SK-N-SH treated with all-trans-retinoic acid at 6 μM for 48 hours (cell line): ENCODE measurements around the gene EEFSEC.

Source experiments
- ATAC-seq: fragments of 200-7000 bp; cut with Tn5 transposase; 3 replicates; pipeline ENCODE4 v1.9.1; 2020; ENCODE audit warnings: mild to moderate bottlenecking, moderate library complexity
- ARNTL ChIP-seq: fragments of 450-650 bp; formaldehyde crosslinking; IDR thresholded peaks from 2 replicates; pipeline ENCODE4 v1.5.0; 2020; ENCODE audit warnings: low read depth, mild to moderate bottlenecking, moderate library complexity, borderline replicate concordance
- BACH2 ChIP-seq: fragments of 250-450 bp; sonication (Bioruptor Pico); IDR thresholded peaks from 2 replicates; pipeline ENCODE4 v1.9.0; 2021; ENCODE audit warnings: mild to moderate bottlenecking, borderline replicate concordance
- CREB5 ChIP-seq: fragments of 250-450 bp; sonication (Bioruptor Pico); IDR thresholded peaks from 2 replicates; pipeline ENCODE4 v1.5.1; 2020; ENCODE audit warnings: low read depth, mild to moderate bottlenecking, moderate library complexity
- CSDC2 ChIP-seq: fragments of 250-450 bp; sonication (Bioruptor Pico); IDR thresholded peaks from 2 replicates; pipeline ENCODE4 v1.5.0; 2020; ENCODE audit warnings: mild to moderate bottlenecking, moderate library complexity
- ESRRG ChIP-seq: fragments of 250-450 bp; sonication (Bioruptor Pico); IDR thresholded peaks from 2 replicates; pipeline ENCODE4 v1.6.1; 2021; ENCODE audit warnings: mild to moderate bottlenecking
- GLIS3 ChIP-seq: fragments of 250-450 bp; sonication (Bioruptor Pico); IDR thresholded peaks from 2 replicates; pipeline ENCODE4 v1.5.0; 2020; ENCODE audit warnings: mild to moderate bottlenecking, moderate library complexity
- ISL1 ChIP-seq: fragments of 250-450 bp; sonication (Bioruptor Pico); IDR thresholded peaks from 2 replicates; pipeline ENCODE4 v2.1.2; 2022; ENCODE audit warnings: mild to moderate bottlenecking, moderate library complexity
- OSR1 ChIP-seq: fragments of 250-450 bp; sonication (Bioruptor Pico); IDR thresholded peaks from 2 replicates; pipeline ENCODE4 v1.8.0; 2022; ENCODE audit warnings: moderate library complexity, mild to moderate bottlenecking, inconsistent platforms
- PATZ1 ChIP-seq: fragments of 250-450 bp; sonication (Bioruptor Pico); IDR thresholded peaks from 2 replicates; pipeline ENCODE4 v1.8.0; 2020; ENCODE audit warnings: mild to moderate bottlenecking, moderate library complexity, borderline replicate concordance
- PPARA ChIP-seq: fragments of 250-450 bp; sonication (Bioruptor Pico); IDR thresholded peaks from 2 replicates; pipeline ENCODE4 v1.5.0; 2020; ENCODE audit warnings: mild to moderate bottlenecking, borderline replicate concordance
- RARB ChIP-seq: fragments of 250-450 bp; sonication (Bioruptor Pico); IDR thresholded peaks from 2 replicates; pipeline ENCODE4 v1.8.0; 2021; ENCODE audit warnings: mild to moderate bottlenecking, moderate library complexity
- SNAI2 ChIP-seq: fragments of 250-450 bp; sonication (Bioruptor Pico); IDR thresholded peaks from 2 replicates; pipeline ENCODE4 v1.5.0; 2020; ENCODE audit warnings: mild to moderate bottlenecking, moderate library complexity
- TCF4 ChIP-seq: fragments of 250-450 bp; sonication (Bioruptor Pico); IDR thresholded peaks from 2 replicates; pipeline ENCODE4 v1.8.0; 2021; ENCODE audit warnings: mild to moderate bottlenecking, moderate library complexity, borderline replicate concordance
- TOX ChIP-seq: fragments of 250-450 bp; sonication (Bioruptor Pico); IDR thresholded peaks from 2 replicates; pipeline ENCODE4 v1.8.0; 2021; ENCODE audit warnings: mild to moderate bottlenecking, moderate library complexity, borderline replicate concordance
- ZC3H10 ChIP-seq: fragments of 250-450 bp; sonication (Bioruptor Pico); IDR thresholded peaks from 2 replicates; pipeline ENCODE4 v1.5.1; 2021; ENCODE audit warnings: mild to moderate bottlenecking, moderate library complexity
- ZFP3 ChIP-seq: fragments of 250-450 bp; sonication (Bioruptor Pico); IDR thresholded peaks from 2 replicates; pipeline ENCODE4 v1.5.0; 2020; ENCODE audit warnings: mild to moderate bottlenecking, moderate library complexity
- ZFP30 ChIP-seq: fragments of 450-650 bp; formaldehyde crosslinking; IDR thresholded peaks from 2 replicates; pipeline ENCODE4 v1.5.0; 2022; ENCODE audit warnings: mild to moderate bottlenecking, moderate library complexity
- ZNF565 ChIP-seq: fragments of 450-650 bp; formaldehyde crosslinking; conservative IDR thresholded peaks from 2 replicates; pipeline ENCODE4 v1.5.0; 2020; ENCODE audit warnings: low read depth, mild to moderate bottlenecking, moderate library complexity
- ZNF70 ChIP-seq: fragments of 450-650 bp; formaldehyde crosslinking; IDR thresholded peaks from 2 replicates; pipeline ENCODE4 v1.5.0; 2020; ENCODE audit warnings: mild to moderate bottlenecking, moderate library complexity
- ZNF8 ChIP-seq: fragments of 450-650 bp; formaldehyde crosslinking; IDR thresholded peaks from 2 replicates; pipeline ENCODE4 v1.5.0; 2020; ENCODE audit warnings: mild to moderate bottlenecking, moderate library complexity
- TF ChIP-seq, protein P1 (sequence below): fragments of 250-450 bp; sonication (Bioruptor Pico); IDR thresholded peaks from 2 replicates; pipeline ENCODE4 v1.8.0; 2021; ENCODE audit warnings: low read depth, mild to moderate bottlenecking, moderate library complexity, borderline replicate concordance
- TF ChIP-seq, protein P2 (sequence below): fragments of 250-450 bp; sonication (Bioruptor Pico); IDR thresholded peaks from 2 replicates; pipeline ENCODE4 v1.5.1; 2021; ENCODE audit warnings: mild to moderate bottlenecking, moderate library complexity
- TF ChIP-seq, protein P3 (sequence below): fragments of 250-450 bp; sonication (Bioruptor Pico); IDR thresholded peaks from 2 replicates; pipeline ENCODE4 v1.5.0; 2020; ENCODE audit warnings: mild to moderate bottlenecking, moderate library complexity

The EEFSEC gene

DNA sequence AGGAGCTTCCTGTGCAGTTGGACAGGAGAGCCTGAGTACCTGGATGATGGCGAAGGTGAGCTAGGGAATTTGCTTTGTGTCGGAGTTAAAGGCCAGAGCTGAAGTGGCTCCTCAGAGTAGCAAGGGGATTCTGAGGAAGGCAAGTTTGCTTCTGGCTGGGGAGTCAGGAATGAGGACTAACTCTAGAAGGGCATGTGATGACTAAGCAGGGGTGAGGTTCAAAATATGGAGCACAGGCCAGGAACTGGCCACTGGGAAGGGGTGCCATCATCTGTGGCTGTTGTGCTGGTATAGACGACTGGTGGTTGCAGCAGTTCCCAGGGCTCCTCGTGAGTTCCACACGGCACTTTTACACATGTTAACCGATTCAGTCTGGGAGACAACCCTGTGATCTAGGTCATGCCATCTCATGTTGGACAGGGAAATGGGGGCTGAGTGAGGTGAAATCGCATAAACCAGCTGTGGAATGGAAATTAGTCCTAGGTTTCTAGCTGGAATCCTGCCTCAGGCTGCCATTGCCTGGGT lies 100.8 kb downstream of the EEFSEC start:
- ATAC-seq: no peak
- TF ChIP-seq ZC3H10 (CRISPR knock-in tag): no peak
- TF ChIP-seq TOX: no peak
- no peak for TF ChIP-seq CREB5
- TF ChIP-seq, protein P1, sequence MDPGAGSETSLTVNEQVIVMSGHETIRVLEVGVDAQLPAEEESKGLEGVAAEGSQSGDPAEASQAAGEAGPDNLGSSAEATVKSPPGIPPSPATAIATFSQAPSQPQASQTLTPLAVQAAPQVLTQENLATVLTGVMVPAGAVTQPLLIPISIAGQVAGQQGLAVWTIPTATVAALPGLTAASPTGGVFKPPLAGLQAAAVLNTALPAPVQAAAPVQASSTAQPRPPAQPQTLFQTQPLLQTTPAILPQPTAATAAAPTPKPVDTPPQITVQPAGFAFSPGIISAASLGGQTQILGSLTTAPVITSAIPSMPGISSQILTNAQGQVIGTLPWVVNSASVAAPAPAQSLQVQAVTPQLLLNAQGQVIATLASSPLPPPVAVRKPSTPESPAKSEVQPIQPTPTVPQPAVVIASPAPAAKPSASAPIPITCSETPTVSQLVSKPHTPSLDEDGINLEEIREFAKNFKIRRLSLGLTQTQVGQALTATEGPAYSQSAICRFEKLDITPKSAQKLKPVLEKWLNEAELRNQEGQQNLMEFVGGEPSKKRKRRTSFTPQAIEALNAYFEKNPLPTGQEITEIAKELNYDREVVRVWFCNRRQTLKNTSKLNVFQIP (CRISPR knock-in tag): no peak
- TF ChIP-seq GLIS3 (CRISPR knock-in tag): no peak
- TF ChIP-seq PPARA: no peak
- TF ChIP-seq ESRRG (CRISPR knock-in tag): no peak
- no peak for TF ChIP-seq ZNF8 (CRISPR knock-in tag)
- no peak for TF ChIP-seq BACH2 (CRISPR knock-in tag)
- no peak for TF ChIP-seq ZNF70
- no peak for TF ChIP-seq TCF4
- no peak for TF ChIP-seq CSDC2 (CRISPR knock-in tag)

GRCh38 chr3:128254967-128255366 lies 101.7 kb downstream of the EEFSEC start:
- no peak for TF ChIP-seq ZC3H10 (CRISPR knock-in tag)
- TF ChIP-seq, all 23 proteins: peak for 0
- no peak for ATAC-seq

DNA sequence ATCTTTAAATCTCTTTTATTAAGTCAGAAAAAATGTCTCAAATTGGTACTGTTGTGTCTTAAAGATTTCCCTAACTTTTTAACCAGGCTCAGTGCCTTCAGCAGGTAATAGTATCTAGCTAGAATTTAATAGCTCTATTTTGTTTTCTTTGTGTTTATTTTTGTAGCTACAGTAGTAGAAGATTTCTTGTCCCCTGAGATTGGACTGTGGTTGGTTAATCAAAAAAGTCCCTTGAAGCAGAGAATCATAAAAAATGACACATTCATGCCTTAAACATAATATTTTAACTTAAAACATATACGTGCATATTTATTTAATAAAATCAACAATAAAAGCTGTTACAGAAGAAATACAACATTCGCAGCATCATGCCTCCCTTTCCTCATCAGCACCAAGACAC lies 102.8 kb downstream of the EEFSEC start:
- TF ChIP-seq GLIS3 (CRISPR knock-in tag) (no peak), BACH2 (CRISPR knock-in tag) (no peak), ZFP30 (CRISPR knock-in tag) (no peak), TCF4 (no peak), ESRRG (CRISPR knock-in tag) (no peak), RARB (CRISPR knock-in tag) (no peak), ARNTL (CRISPR knock-in tag) (no peak), OSR1 (no peak), ISL1 (CRISPR knock-in tag) (no peak), SNAI2 (CRISPR knock-in tag) (no peak), PPARA (no peak), ZFP3 (no peak), CSDC2 (CRISPR knock-in tag) (no peak), ZC3H10 (CRISPR knock-in tag) (no peak), ZNF565 (no peak), PATZ1 (CRISPR knock-in tag) (no peak)
- TF ChIP-seq, protein P2, sequence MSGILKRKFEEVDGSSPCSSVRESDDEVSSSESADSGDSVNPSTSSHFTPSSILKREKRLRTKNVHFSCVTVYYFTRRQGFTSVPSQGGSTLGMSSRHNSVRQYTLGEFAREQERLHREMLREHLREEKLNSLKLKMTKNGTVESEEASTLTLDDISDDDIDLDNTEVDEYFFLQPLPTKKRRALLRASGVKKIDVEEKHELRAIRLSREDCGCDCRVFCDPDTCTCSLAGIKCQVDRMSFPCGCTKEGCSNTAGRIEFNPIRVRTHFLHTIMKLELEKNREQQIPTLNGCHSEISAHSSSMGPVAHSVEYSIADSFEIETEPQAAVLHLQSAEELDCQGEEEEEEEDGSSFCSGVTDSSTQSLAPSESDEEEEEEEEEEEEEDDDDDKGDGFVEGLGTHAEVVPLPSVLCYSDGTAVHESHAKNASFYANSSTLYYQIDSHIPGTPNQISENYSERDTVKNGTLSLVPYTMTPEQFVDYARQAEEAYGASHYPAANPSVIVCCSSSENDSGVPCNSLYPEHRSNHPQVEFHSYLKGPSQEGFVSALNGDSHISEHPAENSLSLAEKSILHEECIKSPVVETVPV: no peak
- TF ChIP-seq, protein P3, sequence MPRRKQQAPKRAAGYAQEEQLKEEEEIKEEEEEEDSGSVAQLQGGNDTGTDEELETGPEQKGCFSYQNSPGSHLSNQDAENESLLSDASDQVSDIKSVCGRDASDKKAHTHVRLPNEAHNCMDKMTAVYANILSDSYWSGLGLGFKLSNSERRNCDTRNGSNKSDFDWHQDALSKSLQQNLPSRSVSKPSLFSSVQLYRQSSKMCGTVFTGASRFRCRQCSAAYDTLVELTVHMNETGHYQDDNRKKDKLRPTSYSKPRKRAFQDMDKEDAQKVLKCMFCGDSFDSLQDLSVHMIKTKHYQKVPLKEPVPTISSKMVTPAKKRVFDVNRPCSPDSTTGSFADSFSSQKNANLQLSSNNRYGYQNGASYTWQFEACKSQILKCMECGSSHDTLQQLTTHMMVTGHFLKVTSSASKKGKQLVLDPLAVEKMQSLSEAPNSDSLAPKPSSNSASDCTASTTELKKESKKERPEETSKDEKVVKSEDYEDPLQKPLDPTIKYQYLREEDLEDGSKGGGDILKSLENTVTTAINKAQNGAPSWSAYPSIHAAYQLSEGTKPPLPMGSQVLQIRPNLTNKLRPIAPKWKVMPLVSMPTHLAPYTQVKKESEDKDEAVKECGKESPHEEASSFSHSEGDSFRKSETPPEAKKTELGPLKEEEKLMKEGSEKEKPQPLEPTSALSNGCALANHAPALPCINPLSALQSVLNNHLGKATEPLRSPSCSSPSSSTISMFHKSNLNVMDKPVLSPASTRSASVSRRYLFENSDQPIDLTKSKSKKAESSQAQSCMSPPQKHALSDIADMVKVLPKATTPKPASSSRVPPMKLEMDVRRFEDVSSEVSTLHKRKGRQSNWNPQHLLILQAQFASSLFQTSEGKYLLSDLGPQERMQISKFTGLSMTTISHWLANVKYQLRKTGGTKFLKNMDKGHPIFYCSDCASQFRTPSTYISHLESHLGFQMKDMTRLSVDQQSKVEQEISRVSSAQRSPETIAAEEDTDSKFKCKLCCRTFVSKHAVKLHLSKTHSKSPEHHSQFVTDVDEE (CRISPR knock-in tag): no peak
- TF ChIP-seq, protein P1 (CRISPR knock-in tag): no peak
- no peak for ATAC-seq
